Spleen (tissue), 11 donors: ENCODE results near the gene NHERF2. TPM values are rescaled to one million over a fixed set of nuclear protein-coding genes. Genes with fewer than 3 reads are reported as not detected.

Experiments used
- DNase-seq: peaks from one replicate; pipeline ENCODE4 v3.0.0-alpha.2; 2020
- H3K27ac ChIP-seq, 8 donors: fragments of 200-600 bp; sonication (generic) in 7 of 8; 1 replicate in 4 of 8; 2 replicates in 4 of 8; pipeline versions ENCODE4 v1.5.0 to v1.8.0; 2016 to 2021; ENCODE audit warnings: inconsistent platforms in 4 of 8, mild to moderate bottlenecking in 4 of 8, moderate library complexity in 1 of 8
- H3K27me3 ChIP-seq, 7 donors: fragments of 200-600 bp; sonication (generic) in 6 of 7; replicated peaks in 1 of 7; 1 replicate in 4 of 7; 2 replicates in 3 of 7; pipeline versions ENCODE4 v1.5.0 to v1.8.0; 2016 to 2021; ENCODE audit warnings: inconsistent platforms in 3 of 7, mild to moderate bottlenecking in 1 of 7
- H3K36me3 ChIP-seq, 6 donors: fragments of 200-600 bp; sonication (generic) in 5 of 6; 1 replicate in 4 of 6; 2 replicates in 2 of 6; pipeline versions ENCODE4 v1.5.0 to v1.8.0; 2016 to 2021; ENCODE audit warnings: inconsistent platforms in 2 of 6
- H3K4me1 ChIP-seq, 6 donors: fragments of 200-600 bp; sonication (generic) in 5 of 6; 1 replicate in 3 of 6; 2 replicates in 3 of 6; pipeline versions ENCODE4 v1.5.0 to v1.8.0; 2016 to 2021; ENCODE audit warnings: inconsistent platforms in 3 of 6
- H3K4me3 ChIP-seq, 8 donors: fragments of 200-600 bp; sonication (generic) in 7 of 8; 1 replicate in 4 of 8; 2 replicates in 4 of 8; pipeline versions ENCODE4 v1.5.0 to v1.8.0; 2016 to 2021; ENCODE audit warnings: inconsistent platforms in 4 of 8, mild to moderate bottlenecking in 4 of 8, moderate library complexity in 2 of 8
- H3K9me3 ChIP-seq, 8 donors: fragments of 200-600 bp; sonication (generic) in 7 of 8; 1 replicate in 4 of 8; 2 replicates in 4 of 8; pipeline versions ENCODE4 v1.5.0 to v1.8.0; 2016 to 2021; ENCODE audit warnings: inconsistent platforms in 4 of 8
- POLR2A ChIP-seq, 3 donors: fragments of 450-650 bp; IDR thresholded peaks; one replicate each; pipeline ENCODE4 v1.5.1; 2017; ENCODE audit warnings: antibody characterized with exemption in 3 of 3, mild to moderate bottlenecking in 1 of 3
- POLR2AphosphoS5 ChIP-seq, 3 donors: sonication (generic); formaldehyde crosslinking; IDR thresholded peaks; one replicate each; pipeline ENCODE4 v1.5.1; 2017; ENCODE audit warnings: antibody characterized with exemption in 3 of 3
- WGBS, 5 donors: extraction: QIAGEN DNeasy Blood & Tissue Kit in 3 of 5; methylation state at CpG; one replicate each; pipeline versions ENCODE4 v1.1.5 to v1.1.7; 2013 to 2018; 5-methylcytosine and 5-hydroxymethylcytosine counted together
- intact Hi-C: fragments of 100-400 bp; cut with DNase I; formaldehyde crosslinking; loops from one replicate; pipeline ENCODE4 v1.15.0; 2023; ENCODE audit warnings: low total_unique reads
- polyA plus RNA-seq, 3 donors: library from polyadenylated mRNA; stranded (reverse); fragments of 200-250 nt; gene quantifications; one replicate each; pipeline ENCODE4 v1.2.1, GENCODE V29; 2013
- total RNA-seq, 7 donors: library from RNA; depleted of rRNA in 3 of 7; stranded (reverse); fragments of >200 nt in 3 of 7; fragmentation: NEBNext Ultra II Directional in 4 of 7; extraction: Animal tissue kit (Norgen Biotek cat#: 25700) in 4 of 7; gene quantifications; one replicate each; pipeline versions ENCODE4 v1.1.0 to v1.2.1, GENCODE V29; 2016 to 2021
- TF ChIP-seq, protein P1 (sequence below), 11 experiments: fragments of 200-600 bp in 7 of 11; fragments of 450-650 bp in 4 of 11; sonication (generic) in 4 of 11; IDR thresholded peaks in 8 of 11; conservative IDR thresholded peaks in 3 of 11; 1 replicate in 7 of 11; 2 replicates in 4 of 11; pipeline versions ENCODE4 v1.4.0 to v1.8.0; 2016 to 2021; ENCODE audit warnings: antibody characterized with exemption in 11 of 11, inconsistent platforms in 4 of 11, mild to moderate bottlenecking in 1 of 11
- donor health status: healthy with polysubstance abuse.
- donor health status: DM: no; HTN: no; CAD: no; lungs with moderate emphysema.
- donor health status: DM: no; HTN: no; CAD: no.
- donor health status: Bipolar disorder and iron deficiency.
- donor health status: healthy.
- donor health status: DM: no; HTN: no; CAD: no.
- donor health status: DM: yes; HTN: yes; CAD: no.

NHERF2 gene
- total and polyA plus RNA-seq, 10 donors: 62.4 to 218 (median 112) TPM

DNA sequence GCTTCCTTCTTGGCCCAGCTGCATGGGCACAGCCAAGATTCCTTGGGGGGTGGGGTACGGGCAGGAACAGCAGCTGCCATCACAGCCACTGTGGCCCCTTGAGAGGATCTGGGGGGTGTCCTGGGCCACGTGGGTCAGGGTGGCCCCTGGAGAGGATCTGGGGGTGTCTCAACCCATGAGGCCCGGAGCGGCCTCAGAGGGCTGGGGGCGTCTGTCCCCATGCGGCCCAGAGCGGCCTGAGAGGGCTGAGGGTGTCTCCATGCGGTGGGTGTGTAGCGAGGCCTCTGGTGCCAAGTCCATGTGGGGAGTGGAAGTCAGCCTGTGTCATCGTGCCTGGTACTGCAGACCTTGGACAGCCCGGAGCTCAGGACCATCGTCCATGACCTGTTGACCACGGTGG, 34.8 kb downstream of the NHERF2 start:
- H3K4me1 ChIP-seq: no peaks in the 10 kb centered on the region
- no peak overlapping the region for H3K27ac ChIP-seq
- 92 to 99% (median 93%) methylated on average over 5 to 13 of the region's 13 CpGs for WGBS, 5 donors
- H3K4me3 ChIP-seq: no peak overlapping the region
- TF ChIP-seq POLR2AphosphoS5 (IDR thresholded peaks at IDR 0.05) (no peak), POLR2A (IDR thresholded peaks at IDR 0.05) (no peak)
- TF ChIP-seq, protein P1, sequence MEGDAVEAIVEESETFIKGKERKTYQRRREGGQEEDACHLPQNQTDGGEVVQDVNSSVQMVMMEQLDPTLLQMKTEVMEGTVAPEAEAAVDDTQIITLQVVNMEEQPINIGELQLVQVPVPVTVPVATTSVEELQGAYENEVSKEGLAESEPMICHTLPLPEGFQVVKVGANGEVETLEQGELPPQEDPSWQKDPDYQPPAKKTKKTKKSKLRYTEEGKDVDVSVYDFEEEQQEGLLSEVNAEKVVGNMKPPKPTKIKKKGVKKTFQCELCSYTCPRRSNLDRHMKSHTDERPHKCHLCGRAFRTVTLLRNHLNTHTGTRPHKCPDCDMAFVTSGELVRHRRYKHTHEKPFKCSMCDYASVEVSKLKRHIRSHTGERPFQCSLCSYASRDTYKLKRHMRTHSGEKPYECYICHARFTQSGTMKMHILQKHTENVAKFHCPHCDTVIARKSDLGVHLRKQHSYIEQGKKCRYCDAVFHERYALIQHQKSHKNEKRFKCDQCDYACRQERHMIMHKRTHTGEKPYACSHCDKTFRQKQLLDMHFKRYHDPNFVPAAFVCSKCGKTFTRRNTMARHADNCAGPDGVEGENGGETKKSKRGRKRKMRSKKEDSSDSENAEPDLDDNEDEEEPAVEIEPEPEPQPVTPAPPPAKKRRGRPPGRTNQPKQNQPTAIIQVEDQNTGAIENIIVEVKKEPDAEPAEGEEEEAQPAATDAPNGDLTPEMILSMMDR (IDR thresholded peaks at IDR 0.05 in 8 of 11, conservative IDR thresholded peaks at IDR 0.05 in 3 of 11): no peak
- DNase-seq: no peak
- peaks cover 4 to 100% (median 83%) of the 10 kb centered on the region in 6 donors for H3K36me3 ChIP-seq
- intact Hi-C loops: no loop called here
- no peaks in the 10 kb centered on the region for H3K9me3 ChIP-seq
- no peaks in the 10 kb centered on the region for H3K27me3 ChIP-seq

DNA sequence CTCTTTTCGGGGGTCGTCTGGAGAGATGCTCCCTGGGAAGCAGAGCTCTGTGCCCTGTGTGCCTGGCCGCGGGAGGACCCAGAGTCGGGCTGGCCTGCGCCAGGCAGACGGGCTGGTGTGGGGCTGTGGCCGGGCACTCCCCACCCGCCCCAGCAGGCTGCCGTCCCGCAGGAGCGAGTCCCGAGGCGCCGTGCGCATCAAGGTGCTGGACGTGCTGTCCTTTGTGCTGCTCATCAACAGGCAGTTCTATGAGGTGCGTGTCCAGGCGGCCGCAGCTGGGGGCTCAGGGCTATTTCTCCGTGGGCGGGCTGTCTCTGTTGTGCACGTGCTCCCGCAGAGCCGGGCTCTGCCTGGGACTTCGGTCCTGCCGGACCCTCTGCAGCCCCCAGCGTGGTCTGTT, 36.1 kb downstream of the NHERF2 start:
- H3K4me3 ChIP-seq: no peak overlapping the region
- intact Hi-C loops: no loop called here
- TF ChIP-seq POLR2AphosphoS5 (IDR thresholded peaks at IDR 0.05) (no peak), POLR2A (IDR thresholded peaks at IDR 0.05) (no peak)
- TF ChIP-seq, protein P1 (IDR thresholded peaks at IDR 0.05 in 8 of 11, conservative IDR thresholded peaks at IDR 0.05 in 3 of 11): no peak
- H3K27ac ChIP-seq: no peak overlapping the region
- H3K36me3 ChIP-seq: peaks cover 4 to 100% (median 80%) of the 10 kb centered on the region in 6 donors
- no peaks in the 10 kb centered on the region for H3K9me3 ChIP-seq
- H3K4me1 ChIP-seq: no peaks in the 10 kb centered on the region
- no peaks in the 10 kb centered on the region for H3K27me3 ChIP-seq
- WGBS, 5 donors: 91 to 98% (median 96%) methylated on average over 11 to 28 of the region's 28 CpGs
- no peak for DNase-seq

DNA sequence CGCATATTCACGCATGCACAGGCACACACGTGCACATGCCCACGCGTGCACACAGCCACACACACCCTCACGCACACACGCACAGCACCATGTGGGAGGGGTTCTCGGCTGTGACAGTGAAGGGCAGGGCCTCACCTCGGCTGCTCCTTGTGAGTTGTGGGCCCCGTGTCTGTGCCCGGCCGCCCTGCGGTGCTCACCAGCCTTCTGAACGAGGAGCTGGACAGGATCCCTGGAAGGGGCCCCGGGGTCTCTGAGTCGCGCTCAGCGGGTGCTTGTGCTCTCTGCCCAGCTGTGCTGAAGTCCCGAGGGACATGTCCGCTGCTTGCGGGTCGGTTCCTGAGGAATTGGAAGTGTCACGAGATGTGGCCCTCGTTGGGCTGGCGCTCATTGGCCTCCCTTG, 37.2 kb downstream of the NHERF2 start:
- Histone ChIP-seq H3K9me3 (no peaks in the 10 kb centered on the region), H3K4me3 (no peak overlapping the region), H3K36me3 (peaks cover 4 to 100% (median 78%) of the 10 kb centered on the region in 6 donors), H3K27me3 (no peaks in the 10 kb centered on the region), H3K4me1 (no peaks in the 10 kb centered on the region), H3K27ac (no peak overlapping the region)
- no peak for DNase-seq
- TF ChIP-seq POLR2AphosphoS5 (IDR thresholded peaks at IDR 0.05) (no peak), POLR2A (IDR thresholded peaks at IDR 0.05) (no peak)
- TF ChIP-seq, protein P1 (IDR thresholded peaks at IDR 0.05 in 8 of 11, conservative IDR thresholded peaks at IDR 0.05 in 3 of 11): no peak
- intact Hi-C loops: no loop called here
- WGBS, 5 donors: 93 to 97% (median 94%) methylated on average over 5 to 25 of the region's 25 CpGs

DNA sequence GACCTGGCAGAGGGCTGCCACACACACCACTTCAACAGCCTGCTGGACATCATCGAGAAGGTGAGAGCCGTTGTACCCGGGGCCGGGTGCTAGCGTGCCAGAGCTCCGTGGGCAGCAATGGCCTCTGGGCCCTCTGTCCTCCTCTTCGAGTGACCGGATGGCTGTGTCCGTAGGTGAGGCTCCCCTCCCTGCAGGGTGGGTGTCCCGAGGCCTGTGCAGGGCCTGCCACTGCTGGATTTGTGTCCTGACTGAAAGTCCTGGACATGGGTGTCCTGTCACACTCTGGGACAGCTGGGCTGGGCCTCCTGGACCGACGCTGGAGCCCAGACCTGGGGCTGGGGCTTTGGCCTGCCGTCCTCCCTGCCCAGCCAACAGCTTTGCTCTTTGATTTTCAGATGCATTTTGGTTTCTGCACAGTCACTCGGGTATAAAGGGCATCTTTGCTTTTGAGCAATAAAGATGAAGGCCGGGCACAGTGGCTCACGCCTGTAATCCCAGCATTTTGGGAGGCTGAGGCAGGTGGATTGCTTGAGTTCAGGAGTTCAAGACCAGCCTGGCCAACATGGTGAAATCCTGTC, 37.8 kb downstream of the NHERF2 start:
- WGBS, 5 donors: 94 to 98% (median 96%) methylated on average over 14 to 16 of the region's 16 CpGs
- Histone ChIP-seq H3K27ac (no peak overlapping the region), H3K4me1 (no peaks in the 10 kb centered on the region), H3K9me3 (no peaks in the 10 kb centered on the region), H3K36me3 (peaks cover 4 to 100% (median 78%) of the 10 kb centered on the region in 6 donors), H3K4me3 (no peak overlapping the region), H3K27me3 (no peaks in the 10 kb centered on the region)
- TF ChIP-seq, protein P1 (IDR thresholded peaks at IDR 0.05 in 8 of 11, conservative IDR thresholded peaks at IDR 0.05 in 3 of 11): no peak
- TF ChIP-seq POLR2AphosphoS5 (IDR thresholded peaks at IDR 0.05): no peak
- TF ChIP-seq POLR2A (IDR thresholded peaks at IDR 0.05): no peak
- intact Hi-C loops: no loop called here
- no peak for DNase-seq
